Spinal cord (tissue), 10 donors: ENCODE results near the gene ZNF155. TPM values are rescaled to one million over a fixed set of nuclear protein-coding genes. Genes with fewer than 3 reads are reported as not detected.

Source experiments
- DNase-seq, 6 donors: peaks; one replicate each; pipeline versions ENCODE4 v3.0.0 to v3.0.0-alpha.2; 2013 to 2015; ENCODE audit warnings: low spot score in 6 of 6, low read depth in 4 of 6
- H3K27ac ChIP-seq: one replicate; pipeline ENCODE4 v1.5.1; 2013; ENCODE audit warnings: low read depth, low read length, control low read depth
- H3K27me3 ChIP-seq: one replicate; pipeline ENCODE4 v1.6.1; 2013; ENCODE audit warnings: low read length; ENCODE audit not compliant: control insufficient read depth, insufficient read depth
- H3K36me3 ChIP-seq: one replicate; pipeline ENCODE4 v1.6.1; 2013; ENCODE audit warnings: low read length; ENCODE audit not compliant: control insufficient read depth, insufficient read depth
- H3K4me1 ChIP-seq: one replicate; pipeline ENCODE4 v1.6.1; 2013; ENCODE audit warnings: low read length; ENCODE audit not compliant: control insufficient read depth, insufficient read depth
- H3K4me3 ChIP-seq: one replicate; pipeline ENCODE4 v1.5.1; 2013; ENCODE audit warnings: low read depth, low read length, control low read depth
- H3K9me3 ChIP-seq: one replicate; pipeline ENCODE4 v1.6.1; 2013; ENCODE audit warnings: low read length; ENCODE audit not compliant: control insufficient read depth, insufficient read depth
- WGBS: methylation state at CpG from one replicate; pipeline ENCODE4 v1.1.5; 2013; ENCODE audit warnings: missing lambda C conversion rate; ENCODE audit not compliant: insufficient coverage; 5-methylcytosine and 5-hydroxymethylcytosine counted together
- polyA plus RNA-seq, 2 donors: library from polyadenylated mRNA; unstranded; fragments of 120-200 nt; gene quantifications; one replicate each; pipeline ENCODE4 v1.2.1, GENCODE V29; 2013; ENCODE audit not compliant: insufficient read length in 2 of 2
- small RNA-seq: library from RNA; depleted of rRNA; stranded (forward); fragments of <200 nt; gene quantifications from one replicate; pipeline ENCODE3, GENCODE V24; 2014; ENCODE audit warnings: low replicate concordance
- total RNA-seq, 2 donors: library from RNA; depleted of rRNA in 1 of 2; stranded (reverse); fragments of 120-200 nt in 1 of 2; fragments of >200 nt in 1 of 2; gene quantifications; one replicate each; pipeline versions ENCODE4 v1.2.3 to v1.2.4, GENCODE V29; 2013 to 2014
- donor health status: healthy.

ZNF155 gene
- total and polyA plus RNA-seq, 4 donors, result 10.2 to 15.0 (median 13.4) TPM

- Histone ChIP-seq H3K4me3 (peak within 1 kb of the TSS; percentile 73), H3K9me3 (no peaks in the 10 kb centered on the region), H3K27ac (no peak within 1 kb of the TSS), H3K27me3 (no peaks in the 10 kb centered on the region), H3K4me1 (peaks cover 3% of the 10 kb centered on the region), H3K36me3 (peaks cover 18% of the 10 kb centered on the region)
- peak; percentile 74 to 98 (median 84) for DNase-seq
- WGBS, result 2% methylated on average over 26 of the region's 37 CpGs
These were observed 41.4 kb downstream of the ZNF155 start, which contains the start of gene ZNF222 for GRCh38 chr19:44025217-44025936. ZNF222 (plus strand) TSS chr19:44025379; CDS start chr19:44025437, 58 bp downstream.

- Histone ChIP-seq H3K27me3 (no peaks in the 10 kb centered on the region), H3K4me1 (peaks cover 3% of the 10 kb centered on the region), H3K9me3 (no peaks in the 10 kb centered on the region), H3K36me3 (peaks cover 23% of the 10 kb centered on the region), H3K4me3 (no peak overlapping the region), H3K27ac (no peak overlapping the region)
- no peak for DNase-seq
- WGBS, result 100% methylated on average over 2 of the region's 6 CpGs
These were observed 42.6 kb downstream of the ZNF155 start for GRCh38 chr19:44026622-44027021.

- no peak overlapping the region for H3K4me3 ChIP-seq
- no peak overlapping the region for H3K27ac ChIP-seq
- WGBS, result no CpG with 5 or more reads among the region's 1 CpG
- H3K4me1 ChIP-seq, result no peaks in the 10 kb centered on the region
- DNase-seq, result no peak
- H3K27me3 ChIP-seq, result no peaks in the 10 kb centered on the region
- peaks cover 36% of the 10 kb centered on the region for H3K36me3 ChIP-seq
- H3K9me3 ChIP-seq, result peaks cover 19% of the 10 kb centered on the region
These were observed 48.1 kb downstream of the ZNF155 start for GRCh38 chr19:44032001-44032610.

- no peaks in the 10 kb centered on the region for H3K9me3 ChIP-seq
- H3K4me3 ChIP-seq, result no peak overlapping the region
- 70% methylated on average over 1 of the region's 2 CpGs for WGBS
- no peak overlapping the region for H3K27ac ChIP-seq
- DNase-seq, result no peak
- no peaks in the 10 kb centered on the region for H3K4me1 ChIP-seq
- no peaks in the 10 kb centered on the region for H3K36me3 ChIP-seq
- no peaks in the 10 kb centered on the region for H3K27me3 ChIP-seq
These were observed 58.2 kb downstream of the ZNF155 start for GRCh38 chr19:44042147-44042546.

Small RNAs within 50 kb of the gene (small RNA-seq; reads per million reads assigned to genes)
- not detected for gene AC006213.5

Other genes with a start within 250 kb of the ZNF155 start
- gene SMG9, start 229.2 kb upstream of the ZNF155 start, total RNA-seq, result 10 to 100 TPM in 1 of 2 donors, 1 to 10 TPM in 1; 9.2 to 36.6 TPM
- 100 to 1,000 TPM in 1 of 2 donors, 10 to 100 TPM in 1; 76.5 to 110 TPM for gene SMG9, start 229.2 kb upstream of the ZNF155 start, polyA plus RNA-seq
- gene KCNN4, start 203.2 kb upstream of the ZNF155 start, total RNA-seq, result 1 to 10 TPM in 1 of 2 donors, under 1 TPM in 1; 0.83 to 1.1 TPM
- under 1 TPM; 0.62 to 0.79 TPM for gene KCNN4, start 203.2 kb upstream of the ZNF155 start, polyA plus RNA-seq
- 1 to 10 TPM; 2.3 to 7.1 TPM for gene LYPD5, start 181.7 kb upstream of the ZNF155 start, total RNA-seq
- gene LYPD5, start 181.7 kb upstream of the ZNF155 start, polyA plus RNA-seq, result 1 to 10 TPM; 7.3 to 8.5 TPM
- 10 to 100 TPM; 22.0 to 37.7 TPM for gene ZNF283, start 156.9 kb upstream of the ZNF155 start, total RNA-seq
- gene ZNF283, start 156.9 kb upstream of the ZNF155 start, polyA plus RNA-seq, result 10 to 100 TPM; 11.8 to 12.2 TPM
- gene ZNF404, start 100.2 kb upstream of the ZNF155 start, total RNA-seq, result 10 to 100 TPM in 1 of 2 donors, 1 to 10 TPM in 1; 8.5 to 11.6 TPM
- 10 to 100 TPM; 16.1 to 19.3 TPM for gene ZNF404, start 100.2 kb upstream of the ZNF155 start, polyA plus RNA-seq
- 10 to 100 TPM; 20.6 to 31.6 TPM for gene ZNF45, start 48.9 kb upstream of the ZNF155 start, total RNA-seq
- 10 to 100 TPM; 18.1 to 22.1 TPM for gene ZNF45, start 48.9 kb upstream of the ZNF155 start, polyA plus RNA-seq
- gene ZNF221, start 33.0 kb upstream of the ZNF155 start, total RNA-seq, result 10 to 100 TPM; 18.2 to 18.3 TPM
- 1 to 10 TPM; 6.2 to 8.4 TPM for gene ZNF221, start 33.0 kb upstream of the ZNF155 start, polyA plus RNA-seq
- gene ZNF230, start 18.8 kb downstream of the ZNF155 start, total RNA-seq, result 1 to 10 TPM; 6.3 to 7.8 TPM
- 1 to 10 TPM; 4.9 to 5.3 TPM for gene ZNF230, start 18.8 kb downstream of the ZNF155 start, polyA plus RNA-seq
- 1 to 10 TPM; 9.4 to 9.9 TPM for gene ZNF222, start 41.2 kb downstream of the ZNF155 start, total RNA-seq
- gene ZNF222, start 41.2 kb downstream of the ZNF155 start, polyA plus RNA-seq, result 1 to 10 TPM; 9.6 to 9.9 TPM
- gene ZNF223, start 67.8 kb downstream of the ZNF155 start, total RNA-seq, result 10 to 100 TPM; 11.1 to 14.4 TPM
- gene ZNF223, start 67.8 kb downstream of the ZNF155 start, polyA plus RNA-seq, result 10 to 100 TPM in 1 of 2 donors, 1 to 10 TPM in 1; 9.6 to 11.8 TPM
- 1 to 10 TPM; 6.4 to 6.8 TPM for gene ZNF284, start 88.0 kb downstream of the ZNF155 start, total RNA-seq
- gene ZNF284, start 88.0 kb downstream of the ZNF155 start, polyA plus RNA-seq, result 1 to 10 TPM; 4.6 to 6.4 TPM
- 10 to 100 TPM; 36.0 to 49.9 TPM for gene ZNF224, start 110.2 kb downstream of the ZNF155 start, total RNA-seq
- gene ZNF224, start 110.2 kb downstream of the ZNF155 start, polyA plus RNA-seq, result 10 to 100 TPM; 23.9 to 26.8 TPM
- gene ZNF225, start 129.2 kb downstream of the ZNF155 start, total RNA-seq, result 10 to 100 TPM; 12.1 to 13.4 TPM
- 1 to 10 TPM; 6.5 to 8.2 TPM for gene ZNF225, start 129.2 kb downstream of the ZNF155 start, polyA plus RNA-seq
- gene ZNF234, start 157.4 kb downstream of the ZNF155 start, total RNA-seq, result 10 to 100 TPM; 14.6 to 20.4 TPM
- gene ZNF234, start 157.4 kb downstream of the ZNF155 start, polyA plus RNA-seq, result 10 to 100 TPM; 12.7 to 15.5 TPM
- 10 to 100 TPM; 35.9 to 43.0 TPM for gene ZNF226, start 180.9 kb downstream of the ZNF155 start, total RNA-seq
- gene ZNF226, start 180.9 kb downstream of the ZNF155 start, polyA plus RNA-seq, result 10 to 100 TPM; 26.5 to 28.6 TPM
- 10 to 100 TPM; 33.8 to 38.5 TPM for gene ZNF227, start 228.3 kb downstream of the ZNF155 start, total RNA-seq
- gene ZNF227, start 228.3 kb downstream of the ZNF155 start, polyA plus RNA-seq, result 10 to 100 TPM; 23.8 to 27.3 TPM